ENCODE data around the gene MAP2K5. TPM values are rescaled to one million over a fixed set of nuclear protein-coding genes. Genes with fewer than 3 reads are reported as not detected.

Gene MAP2K5
- total RNA-seq, 1 experiment from 2014 or later = 15.0 TPM

GRCh38 chr15:67843092-67843501 lies 300.6 kb downstream of the MAP2K5 start:
- no peak overlapping the region for H2BK15ac ChIP-seq (ENCODE audit: low read depth, low read length)
- DNase-seq = no peak
- peak overlapping the region in 1 of 3 experiments; percentile 29; a peak in 2 of 7 replicates for H3K27ac Mint-ChIP-seq
- peaks cover 31% of the 10 kb centered on the region for H3K27me3 Mint-ChIP-seq (ENCODE audit: low read depth)
- H3K79me1 ChIP-seq (ENCODE audit: insufficient read depth, low read depth, low read length, poor library complexity, severe bottlenecking) = no peaks in the 10 kb centered on the region
- H4K5ac ChIP-seq (ENCODE audit: insufficient read length, low read depth, low read length) = no peak overlapping the region
- no peak overlapping the region for H3K23ac ChIP-seq (ENCODE audit: insufficient read length, low read depth, low read length)
- WGBS (ENCODE audit: extremely low coverage, insufficient read length, low lambda C conversion rate) = no CpG with 5 or more reads among the region's 7 CpGs
- H3K14ac ChIP-seq (ENCODE audit: insufficient read depth, low read length) = no peak overlapping the region
- peaks cover 4% of the 10 kb centered on the region; the same call in 1 of the 2 replicates for H3K27me3 ChIP-seq (ENCODE audit: insufficient read depth, low read length)
- no peak overlapping the region for H4K91ac ChIP-seq (ENCODE audit: insufficient read length, low read depth, low read length)
- H3K23me2 ChIP-seq (ENCODE audit: insufficient read length, low read depth, low read length, poor library complexity, severe bottlenecking) = peaks cover 10% of the 10 kb centered on the region
- H3K56ac ChIP-seq (ENCODE audit: insufficient read length, low read depth, low read length) = no peak overlapping the region
- peaks cover 4% of the 10 kb centered on the region in 2 experiments; a peak in 3 of 5 replicates for H3K9me3 Mint-ChIP-seq
- no peak for TF ChIP-seq CTCF (conservative IDR thresholded peaks at IDR 0.05)
- peak overlapping the region in 1 of 2 experiments; percentile 27; a peak in 1 of 5 replicates for H3K4me3 Mint-ChIP-seq
- no peak overlapping the region for H3K9ac ChIP-seq (ENCODE audit: extremely low read depth, insufficient read length, low read length)
- no peak overlapping the region for H2BK5ac ChIP-seq (ENCODE audit: insufficient read length, low read length)
- no peak overlapping the region for H2AFZ ChIP-seq (ENCODE audit: low read length)
- no peak overlapping the region for H4K8ac ChIP-seq (replicated peaks; ENCODE audit: insufficient read length, low read depth, low read length)
- no peak overlapping the region for H3T11ph ChIP-seq (ENCODE audit: low read length)
- no peaks in the 10 kb centered on the region for H3K36me3 Mint-ChIP-seq (ENCODE audit: insufficient read depth in 1 of 3, low read depth in 3 of 3)
- peaks cover 48 to 50% of the 10 kb centered on the region in 2 experiments for H3K4me1 Mint-ChIP-seq
- H3K27ac ChIP-seq (ENCODE audit: insufficient read length, low read depth, low read length) = no peak overlapping the region
- H3K4me2 ChIP-seq (ENCODE audit: insufficient read depth, insufficient read length, low read length) = no peak overlapping the region
- H2BK20ac ChIP-seq (ENCODE audit: low read depth, low read length, poor library complexity, severe bottlenecking) = no peak overlapping the region
- no peak overlapping the region for H2BK120ac ChIP-seq (ENCODE audit: low read depth, low read length, poor library complexity, severe bottlenecking)
- H3K18ac ChIP-seq (ENCODE audit: insufficient read length, low read depth, low read length) = no peak overlapping the region
- no peak overlapping the region for H2BK12ac ChIP-seq (ENCODE audit: insufficient read length, low read depth, low read length)
- no peaks in the 10 kb centered on the region for H3K79me2 ChIP-seq (ENCODE audit: insufficient read depth, low read length)
- peaks cover 4% of the 10 kb centered on the region; the same call in 1 of the 2 replicates for H3K4me1 ChIP-seq (ENCODE audit: insufficient read depth, low read length)
- no peaks in the 10 kb centered on the region for H3K9me3 ChIP-seq (ENCODE audit: control insufficient read depth, low read depth, low read length)
- no peak overlapping the region for H3K4ac ChIP-seq (ENCODE audit: low read depth, low read length)
- no peaks in the 10 kb centered on the region for H4K20me1 ChIP-seq (ENCODE audit: control insufficient read depth, insufficient read depth, insufficient read length)
- H2AK5ac ChIP-seq (ENCODE audit: insufficient read length, low read length) = no peak overlapping the region
